ENCODE data around the gene RHD.
"Not testable (repeated sequence)": the region's sequence is repeated elsewhere in the genome, so short reads cannot be mapped to it uniquely, and the experiment has no call there.

- not testable (repeated sequence) for TF ChIP-seq TOX (CRISPR knock-in tag; IDR thresholded peaks at IDR 0.05; ENCODE audit: borderline replicate concordance); ISL1 (CRISPR knock-in tag; IDR thresholded peaks at IDR 0.05); ZNF70 (CRISPR knock-in tag; IDR thresholded peaks at IDR 0.05); ZC3H10 (CRISPR knock-in tag; IDR thresholded peaks at IDR 0.05)
Observed at GRCh38 chr1:25288573-25289101, 16.3 kb downstream of the RHD start.
